Hematopoietic multipotent progenitor cell (in vitro differentiated cells): ENCODE measurements around the gene CEMIP. TPM values are rescaled to one million over a fixed set of nuclear protein-coding genes. Genes with fewer than 3 reads are reported as not detected.

Source experiments
- DNase-seq, 3 donors: peaks; one replicate each; pipeline ENCODE4 v3.0.0-alpha.2; 2011 to 2015; ENCODE audit warnings: low read depth in 2 of 3, low spot score in 2 of 3
- total RNA-seq: library from RNA; depleted of rRNA; stranded (reverse); fragments of >200 nt; gene quantifications from one replicate; pipeline ENCODE4 v1.2.3, GENCODE V29; 2012

Gene CEMIP
- total RNA-seq, 1 donor: under 0.01 TPM

DNA sequence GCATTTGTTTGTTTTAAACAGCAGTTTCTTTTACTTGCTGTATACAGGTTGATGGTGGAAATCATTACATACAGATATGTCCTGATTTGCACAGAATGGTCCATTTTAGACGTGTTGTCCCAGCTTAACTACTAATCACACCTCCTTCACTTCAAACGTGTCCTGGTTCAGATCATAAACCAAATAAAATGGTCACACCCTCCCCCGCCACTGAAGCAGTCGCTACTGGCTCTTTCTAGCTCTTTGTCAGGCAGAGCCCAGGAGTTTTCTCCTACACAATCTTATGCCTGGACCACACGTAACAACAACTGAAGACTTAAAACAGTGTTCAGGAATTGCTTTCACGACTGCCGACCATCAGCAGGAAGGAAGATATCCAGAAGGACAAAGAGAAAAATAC lies 136.9 kb downstream of the CEMIP start:
- DNase-seq: no peak

DNA sequence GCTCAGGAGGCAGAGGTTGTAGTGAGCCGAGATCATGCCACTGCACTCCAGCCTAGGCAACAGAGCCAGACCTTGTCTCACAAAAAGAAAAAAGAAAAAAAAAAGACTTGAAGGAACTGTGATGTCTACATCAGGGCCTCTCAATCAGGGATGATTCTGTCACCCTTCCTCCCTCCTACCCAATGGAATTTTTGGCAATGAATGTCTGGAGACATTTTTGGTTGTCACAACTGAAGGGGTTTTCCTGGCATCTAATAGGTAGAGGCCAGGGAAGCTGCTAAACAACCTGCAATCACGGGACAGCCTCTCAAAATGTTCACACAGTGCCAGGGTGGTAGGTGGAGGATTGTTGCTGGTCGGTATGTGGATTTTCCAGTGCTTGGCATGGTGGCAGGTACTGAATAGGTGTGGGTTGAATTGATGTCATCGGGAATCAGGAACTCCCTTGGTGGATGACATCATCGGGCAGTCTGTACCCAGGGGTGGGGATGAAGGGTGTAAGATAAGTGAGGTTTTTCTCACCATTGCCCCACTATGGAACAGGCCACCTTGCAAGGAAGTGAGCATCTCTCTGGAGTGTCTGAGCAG lies 139.1 kb downstream of the CEMIP start:
- DNase-seq: no peak

DNA sequence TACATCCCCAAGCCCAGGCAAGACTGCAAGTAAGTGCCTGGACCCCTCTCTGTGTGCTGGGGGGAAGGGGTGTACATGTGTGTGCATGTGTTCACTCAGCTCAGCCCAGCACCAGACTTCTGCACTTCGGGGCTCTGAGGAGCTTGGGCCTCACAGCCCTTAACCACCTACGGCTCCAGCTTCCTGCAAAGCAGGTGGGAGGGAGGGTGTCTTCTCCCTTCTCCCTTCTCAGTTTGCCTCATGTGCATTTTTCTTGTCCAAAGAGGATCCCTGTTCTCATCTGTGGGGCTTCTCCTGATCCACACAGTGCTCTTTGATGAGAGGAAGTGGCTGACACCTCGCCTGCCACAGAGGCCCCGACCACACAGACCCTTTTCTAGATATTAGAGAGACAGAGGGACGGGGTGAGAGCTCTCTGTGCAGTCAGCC lies 141.1 kb downstream of the CEMIP start:
- DNase-seq: no peak

- no peak for DNase-seq
Observed at GRCh38 chr15:80921736-80922410, 142.7 kb downstream of the CEMIP start.

DNA sequence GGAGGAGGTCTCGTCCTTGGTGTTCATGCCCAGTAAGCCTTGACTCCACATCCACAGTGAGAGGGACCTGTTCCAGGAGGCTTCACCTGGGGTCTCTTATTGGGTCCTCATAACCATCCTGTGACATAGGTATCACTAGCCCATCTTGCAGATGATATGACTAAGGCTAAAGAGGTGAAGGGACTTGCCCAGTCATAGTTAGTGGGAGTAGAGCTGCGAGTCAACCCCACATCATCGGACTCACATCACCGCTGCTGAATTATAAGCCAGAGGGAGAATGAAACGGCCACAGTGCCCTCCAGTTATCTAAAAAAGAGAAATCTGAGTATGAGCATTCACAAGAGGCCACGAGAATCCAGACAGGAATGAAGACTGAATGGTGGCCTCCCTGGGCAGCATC lies 144.5 kb downstream of the CEMIP start:
- no peak for DNase-seq

DNA sequence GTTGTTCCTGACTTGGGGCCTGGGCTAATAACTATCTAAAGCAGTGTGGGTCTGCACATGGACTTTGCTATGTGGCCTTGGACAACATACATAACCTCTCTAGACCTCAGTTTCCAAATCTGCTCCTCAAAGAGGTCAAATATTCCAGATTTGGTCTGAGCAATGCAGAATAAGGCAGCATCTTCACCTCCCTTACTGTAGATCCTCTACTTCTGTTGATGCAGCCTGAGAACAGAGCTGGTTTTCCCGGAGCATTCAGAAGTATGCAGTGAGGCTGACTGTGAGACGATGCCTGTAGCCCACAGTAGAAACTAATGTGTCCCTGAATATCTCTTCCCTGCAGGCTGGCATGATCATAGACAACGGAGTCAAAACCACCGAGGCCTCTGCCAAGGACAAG lies 145.1 kb downstream of the CEMIP start:
- no peak for DNase-seq

DNA sequence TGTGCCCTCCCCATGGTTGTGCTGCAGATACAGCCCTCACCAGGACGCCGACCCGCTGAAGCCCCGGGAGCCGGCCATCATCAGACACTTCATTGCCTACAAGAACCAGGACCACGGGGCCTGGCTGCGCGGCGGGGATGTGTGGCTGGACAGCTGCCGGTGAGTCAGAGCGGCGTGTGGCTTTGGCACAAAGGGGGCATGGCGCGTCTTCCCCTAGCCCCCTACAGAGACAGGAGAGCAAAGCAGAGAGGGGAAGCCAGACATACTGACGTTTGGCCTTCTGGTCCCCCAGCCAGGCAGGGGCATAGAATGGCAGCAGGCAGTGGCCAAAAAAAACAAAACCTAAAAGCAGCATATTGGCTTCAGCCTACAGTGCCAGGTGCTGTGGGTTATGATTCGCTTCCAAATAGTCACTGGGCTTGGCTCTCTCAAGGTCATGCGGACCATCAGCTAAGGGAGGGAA lies 146.5 kb downstream of the CEMIP start:
- DNase-seq: no peak

- DNase-seq: no peak
Observed at GRCh38 chr15:80926126-80926525, 147.0 kb downstream of the CEMIP start.

GRCh38 chr15:80929225-80929624 lies 150.1 kb downstream of the CEMIP start:
- DNase-seq: no peak

- DNase-seq: no peak
Observed at GRCh38 chr15:80929689-80930088, 150.5 kb downstream of the CEMIP start.

DNA sequence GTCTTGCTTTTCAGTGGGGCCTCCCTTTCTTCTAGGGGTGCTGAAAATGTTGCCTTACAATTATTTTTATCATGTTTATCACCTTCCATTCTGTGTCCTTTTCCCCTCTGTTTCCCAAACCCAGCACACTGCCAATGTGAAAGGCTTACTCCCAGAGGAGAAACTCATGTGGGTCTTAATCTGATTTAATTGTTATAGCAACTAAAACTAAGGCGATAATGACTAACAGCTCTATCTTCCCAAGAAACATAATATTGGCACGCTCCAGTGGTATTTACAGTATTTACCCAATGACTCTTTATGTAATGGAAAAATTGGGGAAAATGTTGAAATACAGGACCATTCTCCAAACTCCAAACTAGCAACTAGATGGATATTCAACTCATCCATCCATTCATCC lies 152.0 kb downstream of the CEMIP start:
- no peak for DNase-seq

DNA sequence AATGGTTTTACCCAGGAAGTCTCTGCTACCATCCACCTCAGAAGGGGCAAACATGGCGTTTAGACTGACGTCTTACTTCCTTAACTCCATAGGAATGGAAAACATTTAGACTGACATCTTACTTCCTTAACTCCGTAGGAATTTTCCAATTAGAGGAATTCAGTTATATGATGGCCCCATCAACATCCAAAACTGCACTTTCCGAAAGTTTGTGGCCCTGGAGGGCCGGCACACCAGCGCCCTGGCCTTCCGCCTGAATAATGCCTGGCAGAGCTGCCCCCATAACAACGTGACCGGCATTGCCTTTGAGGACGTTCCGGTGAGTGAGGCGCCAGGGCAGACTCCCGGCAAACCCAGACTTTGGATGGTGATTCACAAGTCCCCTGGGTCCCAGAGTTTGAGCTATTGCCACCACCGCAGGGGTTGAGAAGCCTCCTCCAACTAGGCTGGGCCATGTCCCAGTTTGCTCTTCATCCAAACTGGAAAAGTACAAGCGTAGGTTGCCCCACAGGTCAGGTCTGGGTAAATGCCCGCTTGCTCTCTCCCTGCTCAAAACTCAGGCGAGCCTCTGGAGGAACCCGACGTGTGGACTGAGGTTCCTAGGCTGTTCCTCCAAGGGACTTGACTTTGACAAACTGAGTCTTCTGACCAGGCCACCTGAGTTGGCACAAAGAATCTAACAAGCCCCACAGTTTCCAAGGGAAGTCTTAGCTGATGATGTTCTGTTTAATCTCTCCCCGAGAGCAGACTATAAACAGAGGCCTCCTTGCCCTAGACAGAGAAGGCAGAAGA lies 152.7 kb downstream of the CEMIP start:
- DNase-seq: no peak

- DNase-seq: no peak
Observed at GRCh38 chr15:80932513-80932815, 153.3 kb downstream of the CEMIP start.

GRCh38 chr15:80932989-80933388 lies 153.8 kb downstream of the CEMIP start:
- no peak for DNase-seq

- DNase-seq: no peak
Observed at GRCh38 chr15:80934761-80935221, 155.6 kb downstream of the CEMIP start.

DNA sequence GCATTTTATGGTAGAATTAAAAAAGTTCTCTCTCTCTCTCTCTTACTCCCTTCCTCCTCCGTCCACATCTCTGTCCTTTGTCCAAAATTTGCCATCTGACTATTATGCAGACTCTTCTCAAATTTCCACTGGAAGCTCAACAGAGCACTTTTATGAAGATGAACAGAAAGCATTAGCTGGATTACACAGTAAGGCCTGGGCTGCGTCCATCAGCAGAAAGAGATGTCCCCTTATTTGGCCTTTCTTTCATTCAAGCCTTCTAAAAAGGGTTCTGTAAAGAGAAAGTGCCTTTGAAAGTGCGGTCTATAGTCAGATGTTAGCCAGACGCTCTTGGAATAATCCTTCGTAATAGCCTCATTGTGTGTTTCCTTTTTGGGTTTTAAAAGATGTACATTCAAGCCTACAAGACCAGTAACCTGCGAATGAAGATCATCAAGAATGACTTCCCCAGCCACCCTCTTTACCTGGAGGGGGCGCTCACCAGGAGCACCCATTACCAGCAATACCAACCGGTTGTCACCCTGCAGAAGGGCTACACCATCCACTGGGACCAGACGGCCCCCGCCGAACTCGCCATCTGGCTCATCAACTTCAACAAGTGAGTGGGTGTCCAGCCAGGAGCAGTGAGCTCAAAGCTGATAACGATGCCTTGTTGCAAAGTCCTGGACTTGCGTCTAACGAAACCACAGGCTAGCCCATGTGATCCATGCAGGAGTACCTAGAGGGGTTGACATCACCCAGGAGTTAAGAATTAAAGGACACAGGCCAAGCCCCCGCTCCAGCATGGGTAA lies 157.3 kb downstream of the CEMIP start:
- no peak for DNase-seq

DNA sequence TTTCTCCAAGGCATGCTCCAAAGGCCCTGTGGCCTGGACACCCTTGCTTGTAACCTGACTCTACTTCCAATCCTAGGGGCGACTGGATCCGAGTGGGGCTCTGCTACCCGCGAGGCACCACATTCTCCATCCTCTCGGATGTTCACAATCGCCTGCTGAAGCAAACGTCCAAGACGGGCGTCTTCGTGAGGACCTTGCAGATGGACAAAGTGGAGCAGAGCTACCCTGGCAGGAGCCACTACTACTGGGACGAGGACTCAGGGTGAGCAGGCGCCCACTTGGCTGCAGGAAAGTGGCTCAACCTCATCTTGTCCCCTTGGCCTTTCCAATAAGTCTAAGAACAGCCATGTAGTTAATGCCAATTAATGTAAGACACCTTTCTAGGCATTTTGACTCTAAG lies 158.5 kb downstream of the CEMIP start:
- DNase-seq: no peak

GRCh38 chr15:80939216-80939615 lies 160.0 kb downstream of the CEMIP start:
- no peak for DNase-seq

GRCh38 chr15:80940331-80940730 lies 161.2 kb downstream of the CEMIP start:
- DNase-seq: no peak

DNA sequence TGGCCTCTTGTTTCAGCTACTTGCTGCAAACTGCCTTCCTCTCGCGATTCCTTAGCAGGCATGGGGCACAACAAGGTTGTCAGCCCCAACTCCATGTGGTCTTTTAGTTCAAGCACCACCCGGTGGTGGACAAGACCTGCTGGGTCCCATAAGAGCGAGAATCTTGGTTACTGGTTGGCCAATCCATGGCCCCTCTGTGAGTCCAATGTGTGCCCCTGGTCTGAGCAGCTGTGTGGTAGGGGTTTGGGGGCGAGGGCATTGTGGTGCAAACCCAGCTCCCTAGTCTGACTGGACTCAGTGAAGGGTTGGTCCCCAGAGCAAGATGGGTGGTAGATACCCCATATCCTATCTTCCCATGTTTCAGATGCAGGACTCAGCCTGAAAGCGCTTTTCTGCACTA lies 161.7 kb downstream of the CEMIP start:
- no peak for DNase-seq

GRCh38 chr15:80942266-80942665 lies 163.1 kb downstream of the CEMIP start:
- no peak for DNase-seq
